Measurements from ENCODE around the gene KCTD4. TPM values are rescaled to one million over a fixed set of nuclear protein-coding genes. Genes with fewer than 3 reads are reported as not detected.

KCTD4 gene
- total RNA-seq: not detected in 2 replicates

DNA sequence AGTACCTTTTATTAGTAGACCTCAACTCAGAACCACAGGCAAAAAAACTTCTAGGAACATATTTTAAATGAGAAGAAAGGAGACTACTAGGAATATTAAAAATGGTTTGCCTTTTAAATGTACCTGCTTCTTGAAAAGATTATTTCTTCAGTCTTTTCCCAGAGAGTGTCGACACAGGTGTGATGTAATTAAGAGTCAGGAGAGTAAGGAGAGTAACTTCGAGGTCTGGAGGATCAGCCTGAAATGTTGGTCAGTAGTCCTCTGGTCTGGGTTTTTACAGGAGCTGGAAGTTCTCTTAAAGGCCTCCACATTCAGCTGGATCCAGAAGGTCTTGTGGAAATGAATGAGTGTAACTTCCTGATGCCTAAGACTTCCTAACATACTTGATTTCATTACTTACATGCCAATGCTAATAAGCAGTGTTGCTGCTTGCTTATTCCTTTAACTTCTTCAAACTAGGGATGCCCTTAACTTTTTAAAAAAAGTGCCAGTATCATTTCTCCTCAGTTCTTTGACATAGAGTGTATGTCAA, at the start of gene KCTD4:
Gene KCTD4 (minus strand): TSS at position 345 of the 532 bp plus-strand sequence. CDS start 6,478 bp downstream, outside the sequence.

Other genes starting within 250 kb of the KCTD4 start
- 2.9 and 3.3 TPM in 2 replicates for gene NUFIP1, start 211.6 kb downstream of the KCTD4 start, total RNA-seq
- 23.8 and 24.3 TPM in 2 replicates for gene GPALPP1, start 211.5 kb downstream of the KCTD4 start, total RNA-seq
- gene GTF2F2, start 80.5 kb downstream of the KCTD4 start, total RNA-seq: 14.3 and 15.4 TPM in 2 replicates
- gene TPT1, start 140.1 kb upstream of the KCTD4 start, total RNA-seq: 4,332 and 4,633 TPM in 2 replicates
- gene SLC25A30, start 217.3 kb upstream of the KCTD4 start, total RNA-seq: 4.2 and 6.1 TPM in 2 replicates

Data from cardiac ventricle fibroblast (primary cell).